ENCODE results near the gene TLL2. TPM values are rescaled to one million over a fixed set of nuclear protein-coding genes. Genes with fewer than 3 reads are reported as not detected.

TLL2 gene
- polyA plus RNA-seq, 3 donors: not detected

GRCh38 chr10:96321822-96322221, 191.9 kb downstream of the TLL2 start:
- Histone ChIP-seq H3K4me1 (ENCODE audit: control insufficient read depth in 1 of 2, insufficient read depth in 2 of 2, low read length in 2 of 2) (no peaks in the 10 kb centered on the region), H3K27ac (ENCODE audit: low read depth in 1 of 2, low read length in 2 of 2) (no peak overlapping the region), H3K79me2 (ENCODE audit: insufficient read depth, low read length) (no peaks in the 10 kb centered on the region), H3K9ac (ENCODE audit: insufficient read depth, low read length, poor library complexity, severe bottlenecking) (no peak overlapping the region), H2AFZ (ENCODE audit: insufficient read depth, low read depth, low read length, poor library complexity, severe bottlenecking) (no peak overlapping the region), H3K4me2 (replicated peaks; ENCODE audit: extremely low read depth, low read length, poor library complexity, severe bottlenecking) (no peak overlapping the region), H3K27me3 (ENCODE audit: control insufficient read depth in 2 of 2, insufficient read depth in 2 of 2, low read length in 2 of 2) (no peaks in the 10 kb centered on the region), H3K4me3 (replicated peaks in 1 of 3; ENCODE audit: low read depth in 2 of 3, low read length in 3 of 3) (no peak overlapping the region), H3K9me3 (replicated peaks in 1 of 2; ENCODE audit: control insufficient read depth in 1 of 2, insufficient read depth in 1 of 2, low read length in 2 of 2) (no peaks in the 10 kb centered on the region), H4K20me1 (ENCODE audit: insufficient read depth, low read length) (no peaks in the 10 kb centered on the region), H3K36me3 (replicated peaks in 1 of 2; ENCODE audit: control insufficient read depth in 1 of 2, insufficient read depth in 2 of 2, low read length in 2 of 2) (no peaks in the 10 kb centered on the region)
- H3K9me3 Mint-ChIP-seq: peaks cover 0 to 2% (median 0%) of the 10 kb centered on the region in 7 donors
- intact Hi-C loops (cut with micrococcal nuclease): no loop called here
- peaks cover 0 to 1% (median 1%) of the 10 kb centered on the region in 3 donors for H3K27me3 Mint-ChIP-seq (ENCODE audit: low read depth in 3 of 3)
- H3K4me1 Mint-ChIP-seq: no peaks in the 10 kb centered on the region
- no peaks in the 10 kb centered on the region for H3K36me3 Mint-ChIP-seq
- DNase-seq: no peak
- WGBS (ENCODE audit: insufficient coverage): 100% methylated on average over 1 of the region's 5 CpGs
- H3K4me3 Mint-ChIP-seq: no peak overlapping the region
- no peak for TF ChIP-seq CTCF (IDR thresholded peaks at IDR 0.05)
- no peak overlapping the region for H3K27ac Mint-ChIP-seq

GRCh38 chr10:96319754-96320474, 193.8 kb downstream of the TLL2 start:
- Mint-ChIP-seq H3K9me3 (peaks cover 0 to 2% (median 0%) of the 10 kb centered on the region in 7 donors), H3K27ac (no peak overlapping the region), H3K36me3 (no peaks in the 10 kb centered on the region), H3K4me1 (peaks cover 9% of the 10 kb centered on the region), H3K27me3 (ENCODE audit: low read depth in 3 of 3) (peaks cover 0 to 1% (median 0%) of the 10 kb centered on the region in 3 donors), H3K4me3 (no peak overlapping the region)
- H3K4me1 ChIP-seq (ENCODE audit: control insufficient read depth in 1 of 2, insufficient read depth in 2 of 2, low read length in 2 of 2): peaks cover 0 to 5% of the 10 kb centered on the region in 2 donors
- H3K9ac ChIP-seq (ENCODE audit: insufficient read depth, low read length, poor library complexity, severe bottlenecking): no peak overlapping the region
- intact Hi-C loops (cut with micrococcal nuclease): no loop called here
- no peaks in the 10 kb centered on the region for H4K20me1 ChIP-seq (ENCODE audit: insufficient read depth, low read length)
- DNase-seq: no peak
- no peaks in the 10 kb centered on the region for H3K79me2 ChIP-seq (ENCODE audit: insufficient read depth, low read length)
- no CpG with 5 or more reads among the region's 3 CpGs for WGBS (ENCODE audit: insufficient coverage)
- no peak overlapping the region for H2AFZ ChIP-seq (ENCODE audit: insufficient read depth, low read depth, low read length, poor library complexity, severe bottlenecking)
- H3K9me3 ChIP-seq (replicated peaks in 1 of 2; ENCODE audit: control insufficient read depth in 1 of 2, insufficient read depth in 1 of 2, low read length in 2 of 2): no peaks in the 10 kb centered on the region
- H3K36me3 ChIP-seq (replicated peaks in 1 of 2; ENCODE audit: control insufficient read depth in 1 of 2, insufficient read depth in 2 of 2, low read length in 2 of 2): no peaks in the 10 kb centered on the region
- H3K27me3 ChIP-seq (ENCODE audit: control insufficient read depth in 2 of 2, insufficient read depth in 2 of 2, low read length in 2 of 2): no peaks in the 10 kb centered on the region
- TF ChIP-seq CTCF (IDR thresholded peaks at IDR 0.05): no peak
- H3K27ac ChIP-seq (ENCODE audit: low read depth in 1 of 2, low read length in 2 of 2): no peak overlapping the region
- H3K4me2 ChIP-seq (replicated peaks; ENCODE audit: extremely low read depth, low read length, poor library complexity, severe bottlenecking): no peak overlapping the region
- H3K4me3 ChIP-seq (replicated peaks in 1 of 3; ENCODE audit: low read depth in 2 of 3, low read length in 3 of 3): no peak overlapping the region
